ENCODE data around the gene SRI.

- TF ChIP-seq POLR2A (IDR thresholded peaks at IDR 0.05; ENCODE audit: low read length): no peak
- no peak for TF ChIP-seq GATA1 (IDR thresholded peaks at IDR 0.05; ENCODE audit: low read depth, low read length)
Observed at GRCh38 chr7:88185650-88186049, 34.2 kb downstream of the SRI start.

Data from erythroblast (primary cell).